Ishikawa (cell line): ENCODE data around the gene ERMP1.

ENCODE experiments used
- CEBPB ChIP-seq: IDR thresholded peaks from 2 replicates; pipeline ENCODE4 v1.6.1; 2012
- CREB1 ChIP-seq: IDR thresholded peaks from 2 replicates; pipeline ENCODE4 v1.6.1; 2012; ENCODE audit warnings: low read depth
- EGR1 ChIP-seq: IDR thresholded peaks from 2 replicates; pipeline ENCODE4 v1.6.1; 2012
- EP300 ChIP-seq: IDR thresholded peaks from 2 replicates; pipeline ENCODE4 v1.6.1; 2012; ENCODE audit warnings: borderline replicate concordance
- FOXM1 ChIP-seq: IDR thresholded peaks from 2 replicates; pipeline ENCODE4 v1.6.1; 2012; ENCODE audit warnings: low read depth, borderline replicate concordance
- NFIC ChIP-seq: IDR thresholded peaks from 2 replicates; pipeline ENCODE4 v1.6.1; 2012
- RAD21 ChIP-seq: IDR thresholded peaks from 2 replicates; pipeline ENCODE4 v1.6.1; 2012; ENCODE audit warnings: low read depth
- TAF1 ChIP-seq: IDR thresholded peaks from 2 replicates; pipeline ENCODE4 v1.6.1; 2012; ENCODE audit warnings: low read depth, mild to moderate bottlenecking
- TCF12 ChIP-seq: IDR thresholded peaks from 2 replicates; pipeline ENCODE4 v1.6.1; 2012; ENCODE audit warnings: low read depth
- TEAD4 ChIP-seq: IDR thresholded peaks from 2 replicates; pipeline ENCODE4 v1.6.1; 2012
- YY1 ChIP-seq: IDR thresholded peaks from 2 replicates; pipeline ENCODE4 v1.6.1; 2012; ENCODE audit warnings: low read depth
- ZBTB7A ChIP-seq: IDR thresholded peaks from 2 replicates; pipeline ENCODE4 v1.6.1; 2012; ENCODE audit warnings: low read depth
- TF ChIP-seq, protein P1 (sequence below): IDR thresholded peaks from 2 replicates; pipeline ENCODE4 v1.6.1; 2012; ENCODE audit warnings: low read depth, mild to moderate bottlenecking
- TF ChIP-seq, protein P2 (sequence below): IDR thresholded peaks from 2 replicates; pipeline ENCODE4 v1.6.1; 2012
- TF ChIP-seq, protein P3 (sequence below): IDR thresholded peaks from 2 replicates; pipeline ENCODE4 v1.6.1; 2012

The ERMP1 gene

DNA sequence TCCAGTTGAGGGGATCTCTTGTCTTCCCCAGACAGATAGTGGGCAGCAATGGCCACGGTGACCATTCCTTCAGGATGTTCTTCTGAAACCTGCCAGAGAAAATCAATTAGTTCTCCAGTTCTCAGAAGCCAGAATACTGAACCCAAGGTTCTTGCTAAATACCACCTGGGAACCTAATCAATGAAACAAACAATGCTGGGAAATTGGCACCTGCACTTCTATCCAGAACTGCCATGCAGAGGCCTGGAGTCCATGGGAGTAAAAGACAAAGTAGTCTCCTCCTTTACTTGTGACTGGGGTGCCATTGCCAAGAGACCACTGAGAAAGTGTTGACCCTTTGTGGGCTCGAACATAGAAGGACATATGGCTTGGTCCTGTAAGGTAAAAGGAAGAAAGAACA, 45.7 kb downstream of the ERMP1 start:
- TF ChIP-seq, protein P1, sequence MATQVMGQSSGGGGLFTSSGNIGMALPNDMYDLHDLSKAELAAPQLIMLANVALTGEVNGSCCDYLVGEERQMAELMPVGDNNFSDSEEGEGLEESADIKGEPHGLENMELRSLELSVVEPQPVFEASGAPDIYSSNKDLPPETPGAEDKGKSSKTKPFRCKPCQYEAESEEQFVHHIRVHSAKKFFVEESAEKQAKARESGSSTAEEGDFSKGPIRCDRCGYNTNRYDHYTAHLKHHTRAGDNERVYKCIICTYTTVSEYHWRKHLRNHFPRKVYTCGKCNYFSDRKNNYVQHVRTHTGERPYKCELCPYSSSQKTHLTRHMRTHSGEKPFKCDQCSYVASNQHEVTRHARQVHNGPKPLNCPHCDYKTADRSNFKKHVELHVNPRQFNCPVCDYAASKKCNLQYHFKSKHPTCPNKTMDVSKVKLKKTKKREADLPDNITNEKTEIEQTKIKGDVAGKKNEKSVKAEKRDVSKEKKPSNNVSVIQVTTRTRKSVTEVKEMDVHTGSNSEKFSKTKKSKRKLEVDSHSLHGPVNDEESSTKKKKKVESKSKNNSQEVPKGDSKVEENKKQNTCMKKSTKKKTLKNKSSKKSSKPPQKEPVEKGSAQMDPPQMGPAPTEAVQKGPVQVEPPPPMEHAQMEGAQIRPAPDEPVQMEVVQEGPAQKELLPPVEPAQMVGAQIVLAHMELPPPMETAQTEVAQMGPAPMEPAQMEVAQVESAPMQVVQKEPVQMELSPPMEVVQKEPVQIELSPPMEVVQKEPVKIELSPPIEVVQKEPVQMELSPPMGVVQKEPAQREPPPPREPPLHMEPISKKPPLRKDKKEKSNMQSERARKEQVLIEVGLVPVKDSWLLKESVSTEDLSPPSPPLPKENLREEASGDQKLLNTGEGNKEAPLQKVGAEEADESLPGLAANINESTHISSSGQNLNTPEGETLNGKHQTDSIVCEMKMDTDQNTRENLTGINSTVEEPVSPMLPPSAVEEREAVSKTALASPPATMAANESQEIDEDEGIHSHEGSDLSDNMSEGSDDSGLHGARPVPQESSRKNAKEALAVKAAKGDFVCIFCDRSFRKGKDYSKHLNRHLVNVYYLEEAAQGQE = no peak
- no peak for TF ChIP-seq RAD21
- TF ChIP-seq CEBPB = no peak
- no peak for TF ChIP-seq TAF1
- no peak for TF ChIP-seq YY1
- TF ChIP-seq, protein P2, sequence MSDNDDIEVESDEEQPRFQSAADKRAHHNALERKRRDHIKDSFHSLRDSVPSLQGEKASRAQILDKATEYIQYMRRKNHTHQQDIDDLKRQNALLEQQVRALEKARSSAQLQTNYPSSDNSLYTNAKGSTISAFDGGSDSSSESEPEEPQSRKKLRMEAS = no peak
- TF ChIP-seq NFIC = no peak
- no peak for TF ChIP-seq ZBTB7A
- TF ChIP-seq, protein P3, sequence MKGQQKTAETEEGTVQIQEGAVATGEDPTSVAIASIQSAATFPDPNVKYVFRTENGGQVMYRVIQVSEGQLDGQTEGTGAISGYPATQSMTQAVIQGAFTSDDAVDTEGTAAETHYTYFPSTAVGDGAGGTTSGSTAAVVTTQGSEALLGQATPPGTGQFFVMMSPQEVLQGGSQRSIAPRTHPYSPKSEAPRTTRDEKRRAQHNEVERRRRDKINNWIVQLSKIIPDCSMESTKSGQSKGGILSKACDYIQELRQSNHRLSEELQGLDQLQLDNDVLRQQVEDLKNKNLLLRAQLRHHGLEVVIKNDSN = no peak
- TF ChIP-seq CREB1 = no peak
- no peak for TF ChIP-seq TEAD4
- no peak for TF ChIP-seq TCF12
- TF ChIP-seq EGR1 = no peak
- no peak for TF ChIP-seq FOXM1

DNA sequence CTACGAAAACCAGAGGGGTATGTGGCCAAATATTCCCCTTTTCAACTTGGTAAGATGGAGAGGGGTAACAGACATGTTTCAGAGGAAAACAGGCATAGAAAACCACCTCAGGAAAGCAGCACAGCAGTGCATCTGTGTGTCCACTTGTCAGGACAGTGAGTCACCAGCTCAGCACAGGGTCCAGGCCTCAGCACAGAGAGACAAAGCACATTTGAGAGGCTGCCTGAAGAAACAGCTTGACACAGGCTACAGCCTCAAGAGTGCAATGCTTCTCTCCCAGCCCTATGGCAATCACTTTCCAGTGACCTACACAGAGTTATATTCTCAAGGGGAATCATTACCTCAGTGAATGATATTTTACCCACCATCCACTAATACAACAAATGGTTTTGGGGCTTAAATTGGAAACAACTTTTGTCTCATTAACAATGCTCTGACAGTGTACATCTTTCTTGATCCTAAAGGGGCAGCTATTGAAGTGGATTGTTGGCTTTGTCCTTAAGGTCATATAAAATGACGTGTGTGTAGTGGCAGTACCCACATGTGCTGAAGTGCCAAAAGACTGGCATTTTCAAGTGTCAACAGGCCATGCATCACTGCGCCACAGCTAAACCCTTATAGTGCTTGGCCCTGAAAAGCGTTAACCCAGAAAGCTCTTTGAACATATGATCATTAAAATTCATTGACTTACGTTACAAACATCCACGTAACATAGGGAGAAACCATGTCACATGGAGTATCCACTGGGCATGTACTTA, 46.4 kb downstream of the ERMP1 start:
- TF ChIP-seq, protein P3 = no peak
- no peak for TF ChIP-seq CEBPB
- TF ChIP-seq EGR1 = no peak
- no peak for TF ChIP-seq TEAD4
- TF ChIP-seq ZBTB7A = no peak
- TF ChIP-seq, protein P2 = no peak
- no peak for TF ChIP-seq TCF12
- TF ChIP-seq FOXM1 = no peak
- TF ChIP-seq EP300 = no peak
- no peak for TF ChIP-seq YY1
- TF ChIP-seq NFIC = no peak
- no peak for TF ChIP-seq TAF1
- no peak for TF ChIP-seq CREB1
- TF ChIP-seq, protein P1 = no peak
- TF ChIP-seq RAD21 = no peak

DNA sequence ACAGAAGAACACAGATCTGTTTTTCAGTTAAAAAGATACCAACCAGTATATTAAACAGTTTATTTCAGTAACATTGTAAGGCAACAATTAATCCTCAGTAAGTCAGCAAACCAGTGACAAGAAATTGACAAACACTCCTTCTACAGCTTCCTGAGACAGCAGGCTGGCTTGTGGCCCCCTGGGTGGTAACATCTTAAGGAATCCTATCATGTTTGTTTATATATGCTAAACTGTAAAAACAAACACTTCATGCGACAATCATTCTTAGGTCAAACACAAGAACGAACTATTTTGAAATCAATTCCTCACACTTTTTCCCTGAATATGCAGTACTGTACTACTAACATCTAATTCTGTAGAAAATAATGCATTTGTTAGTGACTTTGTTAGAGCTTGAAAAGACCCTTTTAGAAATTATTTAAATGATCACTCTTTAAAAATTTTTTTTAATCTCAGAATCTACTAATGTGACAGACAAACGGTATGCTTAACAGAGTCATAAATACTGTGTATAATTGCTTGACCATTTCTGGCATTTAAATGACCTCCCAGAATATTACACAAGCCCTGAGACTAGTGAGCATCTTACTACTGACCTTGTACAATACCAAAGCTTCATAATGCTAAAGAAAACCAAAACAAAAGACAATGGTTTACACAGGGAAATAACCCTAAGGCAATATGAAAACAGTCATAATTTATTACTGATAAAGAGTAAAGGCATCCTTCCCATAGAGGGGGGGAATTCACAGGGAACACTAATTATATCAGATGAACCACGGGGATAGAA, 48.2 kb downstream of the ERMP1 start:
- no peak for TF ChIP-seq FOXM1
- TF ChIP-seq ZBTB7A = no peak
- TF ChIP-seq CEBPB = no peak
- TF ChIP-seq TEAD4 = no peak
- TF ChIP-seq, protein P3 = no peak
- TF ChIP-seq TCF12 = no peak
- no peak for TF ChIP-seq RAD21
- TF ChIP-seq NFIC = no peak
- no peak for TF ChIP-seq TAF1
- TF ChIP-seq, protein P1 = no peak
- TF ChIP-seq EP300 = no peak
